ENCODE results near the gene RPL13A.
"Not testable (repeated sequence)": the region's sequence is repeated elsewhere in the genome, so short reads cannot be mapped to it uniquely, and the experiment has no call there.

Gene RPL13A

GRCh38 chr19:49450405-49450804 lies 37.0 kb upstream of the RPL13A start:
- no peak for DNase-seq
- H3K9me3 Mint-ChIP-seq, result no peaks in the 10 kb centered on the region
- no peaks in the 10 kb centered on the region for H3K27me3 Mint-ChIP-seq
- peak overlapping the region; percentile 95 to 98 for H3K4me3 Mint-ChIP-seq
- H3K27ac Mint-ChIP-seq, result peak overlapping the region; percentile 10 to 99
- H3K4me1 Mint-ChIP-seq, result peaks cover 73% of the 10 kb centered on the region
- no peak for ATAC-seq

- peak within 1 kb of the TSS; percentile 95 to 98 for H3K4me3 Mint-ChIP-seq
- H3K27me3 Mint-ChIP-seq, result no peaks in the 10 kb centered on the region
- H3K9me3 Mint-ChIP-seq, result no peaks in the 10 kb centered on the region
- peak within 1 kb of the TSS; percentile 100 for H3K27ac Mint-ChIP-seq
- DNase-seq (peak; percentile 93 to 97), ATAC-seq (peak; percentile 80)
- H3K4me1 Mint-ChIP-seq, result peaks cover 78% of the 10 kb centered on the region
Measured at GRCh38 chr19:49451430-49452181, 35.8 kb upstream of the RPL13A start, which contains the start of gene PIH1D1. Gene PIH1D1 (minus strand): TSS chr19:49451814. CDS start chr19:49451574, 240 bp downstream.

GRCh38 chr19:49453013-49453756 lies 34.2 kb upstream of the RPL13A start, which contains the start of gene ALDH16A1:
Gene ALDH16A1 (plus strand): TSS chr19:49453225. CDS start chr19:49453332, 107 bp downstream.
- Mint-ChIP-seq H3K4me1 (peaks cover 69% of the 10 kb centered on the region), H3K27ac (peak within 1 kb of the TSS; percentile 100), H3K27me3 (no peaks in the 10 kb centered on the region), H3K9me3 (no peaks in the 10 kb centered on the region), H3K4me3 (peak within 1 kb of the TSS; percentile 95 to 98)
- DNase-seq (peak; percentile 99), ATAC-seq (peak; percentile 93)

- DNase-seq, result peak in 1 of 2 donors; percentile 30
- no peaks in the 10 kb centered on the region for H3K27me3 Mint-ChIP-seq
- H3K9me3 Mint-ChIP-seq, result no peaks in the 10 kb centered on the region
- H3K4me1 Mint-ChIP-seq, result peaks cover 66% of the 10 kb centered on the region
- ATAC-seq, result peak; percentile 1
- peak overlapping the region; percentile 100 for H3K27ac Mint-ChIP-seq
- H3K4me3 Mint-ChIP-seq, result peak overlapping the region; percentile 95 to 98
Measured at GRCh38 chr19:49453757-49454240, 33.6 kb upstream of the RPL13A start.

GRCh38 chr19:49455773-49456172 lies 31.6 kb upstream of the RPL13A start:
- Mint-ChIP-seq H3K4me3 (no peak overlapping the region), H3K9me3 (no peaks in the 10 kb centered on the region), H3K27me3 (no peaks in the 10 kb centered on the region), H3K4me1 (peaks cover 46% of the 10 kb centered on the region), H3K27ac (peak overlapping the region in 1 of 2 donors; percentile 14)
- DNase-seq, result no peak
- no peak for ATAC-seq

GRCh38 chr19:49456326-49456725 lies 31.1 kb upstream of the RPL13A start:
- DNase-seq (no peak), ATAC-seq (no peak)
- Mint-ChIP-seq H3K27ac (peak overlapping the region in 1 of 2 donors; percentile 14), H3K4me1 (peaks cover 41% of the 10 kb centered on the region), H3K4me3 (no peak overlapping the region), H3K9me3 (no peaks in the 10 kb centered on the region), H3K27me3 (no peaks in the 10 kb centered on the region)

- DNase-seq, result no peak
- H3K27me3 Mint-ChIP-seq, result no peaks in the 10 kb centered on the region
- ATAC-seq, result no peak
Measured at GRCh38 chr19:49458567-49458903, 28.9 kb upstream of the RPL13A start.

GRCh38 chr19:49459388-49459787 lies 28.0 kb upstream of the RPL13A start:
- Mint-ChIP-seq H3K27me3 (no peaks in the 10 kb centered on the region), H3K4me3 (no peak overlapping the region), H3K27ac (no peak overlapping the region), H3K9me3 (no peaks in the 10 kb centered on the region), H3K4me1 (peaks cover 27% of the 10 kb centered on the region)
- no peak for ATAC-seq
- no peak for DNase-seq

More at GRCh38 chr19:49458567-49458903, 28.9 kb upstream of the RPL13A start:
- H3K4me1 Mint-ChIP-seq, result peaks cover 26% of the 10 kb centered on the region
- peak overlapping the region in 1 of 2 donors; percentile 61 for H3K27ac Mint-ChIP-seq
- H3K4me3 Mint-ChIP-seq, result no peak overlapping the region
- no peaks in the 10 kb centered on the region for H3K9me3 Mint-ChIP-seq

GRCh38 chr19:49461130-49461529 lies 26.3 kb upstream of the RPL13A start:
- not testable (repeated sequence) for H3K27me3 Mint-ChIP-seq, H3K27ac Mint-ChIP-seq, ATAC-seq, H3K4me3 Mint-ChIP-seq, DNase-seq, H3K9me3 Mint-ChIP-seq
- H3K4me1 Mint-ChIP-seq, result peaks cover 32% of the 10 kb centered on the region

- H3K4me1 Mint-ChIP-seq, result peaks cover 29% of the 10 kb centered on the region
- ATAC-seq (no peak), DNase-seq (no peak)
- H3K27ac Mint-ChIP-seq, result no peak overlapping the region
- H3K27me3 Mint-ChIP-seq, result no peaks in the 10 kb centered on the region
- H3K9me3 Mint-ChIP-seq, result no peaks in the 10 kb centered on the region
- no peak overlapping the region for H3K4me3 Mint-ChIP-seq
Measured at GRCh38 chr19:49461656-49462055, 25.8 kb upstream of the RPL13A start.

GRCh38 chr19:49462492-49462891 lies 24.9 kb upstream of the RPL13A start:
- peak overlapping the region; percentile 5 to 13 for H3K27ac Mint-ChIP-seq
- H3K4me3 Mint-ChIP-seq, result no peak overlapping the region
- no peaks in the 10 kb centered on the region for H3K27me3 Mint-ChIP-seq
- DNase-seq (no peak), ATAC-seq (no peak)
- no peaks in the 10 kb centered on the region for H3K9me3 Mint-ChIP-seq
- H3K4me1 Mint-ChIP-seq, result peaks cover 29% of the 10 kb centered on the region

GRCh38 chr19:49463960-49464740 lies 23.3 kb upstream of the RPL13A start:
- Mint-ChIP-seq H3K27me3 (no peaks in the 10 kb centered on the region), H3K4me1 (peaks cover 30% of the 10 kb centered on the region), H3K27ac (no peak overlapping the region), H3K4me3 (no peak overlapping the region), H3K9me3 (no peaks in the 10 kb centered on the region)
- ATAC-seq, result no peak
- DNase-seq, result no peak

GRCh38 chr19:49465371-49465770 lies 22.0 kb upstream of the RPL13A start:
- Mint-ChIP-seq H3K9me3 (no peaks in the 10 kb centered on the region), H3K4me1 (peaks cover 42% of the 10 kb centered on the region), H3K4me3 (no peak overlapping the region), H3K27me3 (no peaks in the 10 kb centered on the region), H3K27ac (peak overlapping the region; percentile 34 to 52)
- no peak for DNase-seq
- ATAC-seq, result no peak

- DNase-seq, result no peak
- no peaks in the 10 kb centered on the region for H3K27me3 Mint-ChIP-seq
- ATAC-seq, result no peak
- H3K4me1 Mint-ChIP-seq, result peaks cover 69% of the 10 kb centered on the region
- peak overlapping the region; percentile 42 to 59 for H3K27ac Mint-ChIP-seq
- peak overlapping the region; percentile 77 to 85 for H3K4me3 Mint-ChIP-seq
- no peaks in the 10 kb centered on the region for H3K9me3 Mint-ChIP-seq
Measured at GRCh38 chr19:49468199-49468598, 19.2 kb upstream of the RPL13A start.

GRCh38 chr19:49468746-49469447 lies 18.5 kb upstream of the RPL13A start:
- Mint-ChIP-seq H3K27ac (peak overlapping the region; percentile 93 to 97), H3K27me3 (no peaks in the 10 kb centered on the region), H3K9me3 (no peaks in the 10 kb centered on the region), H3K4me3 (peak overlapping the region; percentile 77 to 85), H3K4me1 (peaks cover 76% of the 10 kb centered on the region)
- peak; percentile 85 for ATAC-seq
- DNase-seq, result peak; percentile 80 to 92
